HCT116 (cell line): ENCODE data around the gene ACBD6. TPM values are rescaled to one million over a fixed set of nuclear protein-coding genes. Genes with fewer than 3 reads are reported as not detected.

Experiments
- ATAC-seq: fragments of 200-7000 bp; cut with Tn5 transposase; 2 replicates; pipeline ENCODE4 v1.9.1; 2020; ENCODE audit warnings: mild to moderate bottlenecking, moderate library complexity
- BruUV-seq: library from RNA; stranded (reverse); fragments of 400-500 nt; replicated peaks from 2 replicates; lab custom pipeline; 2021; lab: Mats Ljungman, UMichigan
- CTCF ChIA-PET: fragments of 300-600 bp; sonication (Branson Sonifier 250); formaldehyde crosslinking; loops from one replicate; lab custom pipeline; 2021; ENCODE audit warnings: antibody characterized with exemption; lab: Charles Lee
- POLR2A ChIA-PET: fragments of 300-600, 350-600 bp; sonication (Branson Sonifier 250); formaldehyde crosslinking; loops from one replicate; lab custom pipeline; 2021; ENCODE audit warnings: antibody characterized with exemption; lab: Charles Lee
- RAD21 ChIA-PET, 2 experiments: fragments of 300-600 bp; sonication (Branson Sonifier 250); formaldehyde crosslinking; loops; one replicate each; lab custom pipeline; 2023; ENCODE audit warnings: low total read pairs in 2 of 2; ENCODE audit not compliant: uncharacterized antibody in 2 of 2, unreplicated experiment in 2 of 2, low non-redundant PET in 1 of 2; lab: Charles Lee
- DNase-seq: peaks from one replicate; pipeline ENCODE4 v3.0.0-alpha.2; 2010; ENCODE audit warnings: low read depth, low spot score
- H2AFZ ChIP-seq: fragments of 200-600 bp; shearing (Covaris generic), sonication (generic); 2 replicates; pipeline ENCODE4 v1.6.1; 2017; ENCODE audit warnings: low read depth, mixed run types, mixed read lengths, antibody characterized with exemption, low read length; ENCODE audit not compliant: poor library complexity, severe bottlenecking
- H3K27ac ChIP-seq: 2 replicates; pipeline ENCODE4 v1.5.1; 2012; ENCODE audit warnings: low read depth, low read length
- H3K27me3 ChIP-seq: fragments of 200-600 bp; sonication (generic); 2 replicates; pipeline ENCODE4 v1.6.1; 2016; ENCODE audit warnings: mixed run types, low read length, mixed read lengths; ENCODE audit not compliant: insufficient read depth
- H3K36me3 ChIP-seq, 2 experiments: fragments of 200-500 bp in 1 of 2; fragments of 200-600 bp in 1 of 2; sonication (Bioruptor generic) in 1 of 2; sonication (generic) in 1 of 2; 2 replicates each; pipeline versions ENCODE4 v1.5.1 to v1.6.1; 2014 to 2016; ENCODE audit warnings: low read length in 2 of 2, inconsistent platforms in 1 of 2, mixed read lengths in 1 of 2, mixed run types in 1 of 2; ENCODE audit not compliant: insufficient read depth in 2 of 2, control insufficient read depth in 1 of 2
- H3K4me1 ChIP-seq, 2 experiments: fragments of 200-600 bp in 1 of 2; sonication (generic) in 1 of 2; 2 replicates each; pipeline versions ENCODE4 v1.5.1 to v1.6.1; 2012 to 2017; ENCODE audit warnings: low read length in 2 of 2, inconsistent platforms in 1 of 2, mild to moderate bottlenecking in 1 of 2, mixed read lengths in 1 of 2, mixed run types in 1 of 2, moderate library complexity in 1 of 2; ENCODE audit not compliant: insufficient read depth in 2 of 2, control insufficient read depth in 1 of 2
- H3K4me2 ChIP-seq: fragments of 200-600 bp; sonication (generic); 2 replicates; pipeline ENCODE4 v1.6.1; 2017; ENCODE audit warnings: mixed run types, low read length, mixed read lengths
- H3K4me3 ChIP-seq, 2 experiments: fragments of 200-600 bp in 1 of 2; sonication (generic) in 1 of 2; replicated peaks in 1 of 2; 2 replicates each; pipeline ENCODE4 v1.5.1; 2011 to 2016; ENCODE audit warnings: low read length in 2 of 2, control low read depth in 1 of 2, low read depth in 1 of 2, mild to moderate bottlenecking in 1 of 2, mixed read lengths in 1 of 2, mixed run types in 1 of 2
- H3K79me2 ChIP-seq: fragments of 200-600 bp; sonication (generic); 2 replicates; pipeline ENCODE4 v1.6.1; 2017; ENCODE audit warnings: mild to moderate bottlenecking, mixed run types, low read length, moderate library complexity, mixed read lengths; ENCODE audit not compliant: insufficient read depth
- H3K9ac ChIP-seq: fragments of 200-600 bp; sonication (generic); 2 replicates; pipeline ENCODE4 v1.6.1; 2016; ENCODE audit warnings: low read length, mixed read lengths
- H3K9me2 ChIP-seq: fragments of 200-600 bp; sonication (generic), shearing (Covaris generic); 2 replicates; pipeline ENCODE4 v1.6.1; 2017; ENCODE audit warnings: mixed run types, mild to moderate bottlenecking, moderate library complexity; ENCODE audit not compliant: insufficient read depth
- H3K9me3 ChIP-seq, 2 experiments: fragments of 200-500 bp in 1 of 2; fragments of 200-600 bp in 1 of 2; sonication (Bioruptor generic) in 1 of 2; sonication (generic) in 1 of 2; 2 replicates each; pipeline ENCODE4 v1.6.1; 2014 to 2017; ENCODE audit warnings: low read length in 2 of 2, mixed read lengths in 2 of 2, inconsistent platforms in 1 of 2, low read depth in 1 of 2, mild to moderate bottlenecking in 1 of 2, mixed run types in 1 of 2, moderate library complexity in 1 of 2; ENCODE audit not compliant: control insufficient read depth in 1 of 2, insufficient read depth in 1 of 2
- H4K20me1 ChIP-seq: fragments of 200-600 bp; sonication (generic), shearing (Covaris generic); 2 replicates; pipeline ENCODE4 v1.6.1; 2017; ENCODE audit warnings: mixed run types, mild to moderate bottlenecking, moderate library complexity; ENCODE audit not compliant: insufficient read depth
- ATF3 ChIP-seq: IDR thresholded peaks from 2 replicates; pipeline ENCODE4 v1.6.1; 2012
- CEBPB ChIP-seq: IDR thresholded peaks from 2 replicates; pipeline ENCODE4 v1.6.1; 2012; ENCODE audit warnings: low read depth
- CTCF ChIP-seq, 3 experiments: fragments of 200-600 bp in 1 of 3; sonication (generic) in 1 of 3; IDR thresholded peaks in 2 of 3; conservative IDR thresholded peaks in 1 of 3; 2 replicates each; pipeline ENCODE4 v1.5.1; 2012 to 2017; ENCODE audit warnings: low read depth in 2 of 3, low read length in 2 of 3, antibody characterized with exemption in 1 of 3, borderline replicate concordance in 1 of 3, control low read depth in 1 of 3, mild to moderate bottlenecking in 1 of 3, mixed read lengths in 1 of 3, mixed run types in 1 of 3, moderate library complexity in 1 of 3; ENCODE audit not compliant: insufficient read depth in 1 of 3
- EGR1 ChIP-seq: IDR thresholded peaks from 2 replicates; pipeline ENCODE4 v1.6.1; 2012; ENCODE audit warnings: low read depth
- ELF1 ChIP-seq: IDR thresholded peaks from 2 replicates; pipeline ENCODE4 v1.6.1; 2012; ENCODE audit warnings: low read depth, borderline replicate concordance
- EZH2 ChIP-seq: fragments of 200-600 bp; sonication (generic); IDR thresholded peaks from 2 replicates; pipeline ENCODE4 v1.6.1; 2017; ENCODE audit warnings: antibody characterized with exemption, mixed run types
- POLR2A ChIP-seq: IDR thresholded peaks from 2 replicates; pipeline ENCODE4 v1.7.0; 2011; ENCODE audit warnings: borderline replicate concordance; ENCODE audit not compliant: insufficient read depth, insufficient read length; ENCODE audit errors: extremely low read depth
- POLR2AphosphoS5 ChIP-seq: IDR thresholded peaks from 2 replicates; pipeline ENCODE4 v1.6.1; 2011; ENCODE audit warnings: mild to moderate bottlenecking, low read depth, low read length, moderate library complexity
- RAD21 ChIP-seq: IDR thresholded peaks from 2 replicates; pipeline ENCODE4 v1.6.1; 2012; ENCODE audit warnings: low read depth, mild to moderate bottlenecking
- REST ChIP-seq: IDR thresholded peaks from 2 replicates; pipeline ENCODE4 v1.6.1; 2012; ENCODE audit warnings: low read depth
- SIN3A ChIP-seq: IDR thresholded peaks from 2 replicates; pipeline ENCODE4 v1.6.1; 2012; ENCODE audit warnings: low read depth
- SP1 ChIP-seq: IDR thresholded peaks from 2 replicates; pipeline ENCODE4 v1.6.1; 2012; ENCODE audit warnings: low read depth
- SRF ChIP-seq: IDR thresholded peaks from 2 replicates; pipeline ENCODE4 v1.6.1; 2012; ENCODE audit warnings: low read depth
- YY1 ChIP-seq: IDR thresholded peaks from 2 replicates; pipeline ENCODE4 v1.6.1; 2011; ENCODE audit warnings: low read length, low read depth, moderate library complexity, mild to moderate bottlenecking; ENCODE audit not compliant: insufficient replicate concordance; ENCODE audit errors: extremely low read depth
- intact Hi-C: fragments of 100-400 bp; cut with micrococcal nuclease; formaldehyde crosslinking; loops from 2 replicates; pipeline ENCODE4 v1.10.0; 2022
- total RNA-seq: library from RNA; stranded (reverse); gene quantifications from one replicate; pipeline ENCODE4 v1.2.1, GENCODE V29; 2021; ENCODE audit not compliant: unreplicated experiment

The ACBD6 gene
- total RNA-seq, 1 experiment from 2014 or later = 43.2 TPM

- no peak for ATAC-seq
- Histone ChIP-seq H3K4me3 (no peak overlapping the region), H3K9ac (no peak overlapping the region), H4K20me1 (no peaks in the 10 kb centered on the region), H3K4me1 (no peaks in the 10 kb centered on the region), H3K9me2 (no peaks in the 10 kb centered on the region), H2AFZ (no peak overlapping the region), H3K27me3 (no peaks in the 10 kb centered on the region), H3K27ac (no peak overlapping the region), H3K9me3 (no peaks in the 10 kb centered on the region), H3K79me2 (peaks cover 38% of the 10 kb centered on the region), H3K36me3 (no peaks in the 10 kb centered on the region; a peak in 1 of 4 replicates), H3K4me2 (no peak overlapping the region)
- ChIA-PET POLR2A (no interaction called here), CTCF (no interaction called here), RAD21 (no interaction called here)
- TF ChIP-seq REST = no peak
- TF ChIP-seq RAD21 = no peak
- TF ChIP-seq POLR2AphosphoS5 = no peak
- no peak for TF ChIP-seq ELF1
- TF ChIP-seq YY1 = no peak
- TF ChIP-seq ATF3 = no peak
- no peak for TF ChIP-seq CEBPB
- no peak for TF ChIP-seq SP1
- TF ChIP-seq CTCF (IDR thresholded peaks at IDR 0.05 in 2 of 3, conservative IDR thresholded peaks at IDR 0.05 in 1 of 3; ENCODE audit: borderline replicate concordance in 1 of 3, insufficient read depth in 1 of 3, low read depth in 2 of 3, low read length in 2 of 3) = no peak
- no peak for TF ChIP-seq EGR1
- TF ChIP-seq SRF = no peak
- TF ChIP-seq EZH2 = no peak
- TF ChIP-seq SIN3A = no peak
- TF ChIP-seq POLR2A = no peak
- BruUV-seq = no TSS peak
- intact Hi-C loops = no loop called here
- DNase-seq = no peak
Observed at GRCh38 chr1:180392020-180392419, 110.4 kb downstream of the ACBD6 start.
